GM20000 (cell line): ENCODE results near the gene AGPAT2.
"Not testable (repeated sequence)": the region's sequence is repeated elsewhere in the genome, so short reads cannot be mapped to it uniquely, and the experiment has no call there.

ENCODE experiments used
- DNase-seq: peaks from one replicate; pipeline ENCODE4 v3.0.0; 2012; ENCODE audit warnings: low spot score
- TF ChIP-seq, protein P1 (sequence below): IDR thresholded peaks from 2 replicates; pipeline ENCODE4 v1.5.1; 2012; ENCODE audit warnings: mild to moderate bottlenecking, control low read depth; ENCODE audit errors: extremely low read depth, missing control alignments

AGPAT2 gene

DNA sequence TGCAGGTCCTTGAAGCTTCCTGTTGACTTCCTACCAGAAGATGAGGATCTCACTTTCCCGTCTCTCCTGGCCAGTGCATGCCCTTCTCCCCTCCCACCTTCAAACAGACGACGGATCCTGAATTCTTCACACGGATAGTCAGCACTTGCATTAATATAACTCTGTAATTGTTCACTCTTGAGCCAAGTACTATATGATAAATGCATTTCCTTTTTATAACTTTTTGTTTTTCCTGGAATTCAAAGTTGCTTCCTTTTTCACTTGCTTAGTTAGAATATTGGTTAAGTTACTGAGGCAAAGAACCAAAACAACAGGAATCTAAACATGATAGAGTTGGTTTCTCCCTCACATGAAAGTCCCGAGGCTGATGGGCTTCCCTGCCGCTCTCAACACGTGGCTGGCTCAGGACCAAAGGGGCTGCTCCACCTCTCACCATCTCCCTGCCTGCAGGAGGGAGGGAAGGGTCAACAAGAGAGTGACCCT is 44.8 kb downstream of the AGPAT2 start:
- TF ChIP-seq, protein P1, sequence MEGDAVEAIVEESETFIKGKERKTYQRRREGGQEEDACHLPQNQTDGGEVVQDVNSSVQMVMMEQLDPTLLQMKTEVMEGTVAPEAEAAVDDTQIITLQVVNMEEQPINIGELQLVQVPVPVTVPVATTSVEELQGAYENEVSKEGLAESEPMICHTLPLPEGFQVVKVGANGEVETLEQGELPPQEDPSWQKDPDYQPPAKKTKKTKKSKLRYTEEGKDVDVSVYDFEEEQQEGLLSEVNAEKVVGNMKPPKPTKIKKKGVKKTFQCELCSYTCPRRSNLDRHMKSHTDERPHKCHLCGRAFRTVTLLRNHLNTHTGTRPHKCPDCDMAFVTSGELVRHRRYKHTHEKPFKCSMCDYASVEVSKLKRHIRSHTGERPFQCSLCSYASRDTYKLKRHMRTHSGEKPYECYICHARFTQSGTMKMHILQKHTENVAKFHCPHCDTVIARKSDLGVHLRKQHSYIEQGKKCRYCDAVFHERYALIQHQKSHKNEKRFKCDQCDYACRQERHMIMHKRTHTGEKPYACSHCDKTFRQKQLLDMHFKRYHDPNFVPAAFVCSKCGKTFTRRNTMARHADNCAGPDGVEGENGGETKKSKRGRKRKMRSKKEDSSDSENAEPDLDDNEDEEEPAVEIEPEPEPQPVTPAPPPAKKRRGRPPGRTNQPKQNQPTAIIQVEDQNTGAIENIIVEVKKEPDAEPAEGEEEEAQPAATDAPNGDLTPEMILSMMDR = no peak

DNA sequence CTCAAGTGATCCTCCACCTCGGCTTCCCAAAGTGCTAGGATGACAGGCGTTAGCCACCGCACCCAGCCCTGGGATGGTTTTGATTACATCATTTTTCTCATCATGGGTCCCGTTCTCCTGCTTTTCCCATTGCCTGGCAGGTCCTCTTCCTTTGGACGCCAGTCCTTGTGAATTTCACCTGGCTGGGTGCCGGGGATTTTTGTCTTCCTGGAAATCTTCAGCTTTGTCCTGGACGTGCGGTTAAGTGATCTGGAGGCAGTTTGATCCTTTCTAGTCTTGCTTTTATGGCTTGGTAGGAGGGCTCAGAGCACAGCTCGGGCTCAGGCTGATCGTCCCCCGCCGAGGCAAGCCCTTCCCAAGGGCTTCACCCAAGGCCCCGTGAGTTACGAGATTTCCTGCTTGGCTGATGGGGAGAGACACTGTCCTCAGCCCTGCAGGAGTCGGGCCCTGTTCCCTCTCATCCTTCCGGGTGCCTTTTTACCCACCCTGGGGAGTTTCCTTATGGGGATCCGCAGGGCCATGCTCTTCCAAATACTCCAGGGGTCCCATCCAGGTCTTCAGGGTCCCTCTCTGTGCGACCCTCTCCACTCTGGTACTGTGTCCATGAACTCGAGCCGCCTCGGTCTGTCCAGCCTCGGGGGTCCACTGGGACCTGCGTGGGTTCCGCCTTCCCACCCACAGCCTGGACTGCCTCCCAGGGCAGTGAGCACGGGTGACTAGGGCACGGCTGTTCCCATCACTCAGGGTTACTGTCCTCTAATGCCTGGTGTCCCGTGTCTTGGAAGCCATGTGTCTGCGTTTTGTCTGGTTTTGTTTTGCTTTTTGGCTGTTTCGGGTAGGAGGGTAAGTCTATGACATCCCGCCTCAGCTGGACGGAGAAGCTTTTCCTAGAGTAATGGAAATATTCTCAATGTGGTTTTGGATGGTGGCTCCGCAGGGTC is 46.8 kb downstream of the AGPAT2 start:
- TF ChIP-seq, protein P1 = no peak
- DNase-seq = no peak

More for the DNA sequence above, 44.8 kb downstream of the AGPAT2 start:
- DNase-seq = no peak

DNA sequence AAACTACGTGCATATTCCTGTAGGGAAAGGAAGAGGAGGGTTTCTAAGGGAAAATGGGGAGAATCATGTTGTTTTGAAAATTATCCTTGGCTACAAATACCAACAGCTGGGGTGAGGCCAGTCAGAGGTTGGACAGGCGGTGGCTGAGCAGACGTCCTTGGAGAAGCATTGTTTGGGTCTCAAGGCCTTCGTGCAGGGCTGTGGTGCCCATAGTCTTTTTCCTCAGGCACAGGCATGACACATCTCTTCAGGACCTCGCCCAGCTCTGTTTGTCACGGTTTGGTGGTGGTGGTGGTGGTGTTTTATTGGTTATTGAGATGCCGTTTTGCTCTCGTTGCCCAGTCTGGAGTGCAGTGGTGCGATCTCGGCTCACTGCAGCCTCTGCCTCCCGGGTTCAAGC is 52.4 kb downstream of the AGPAT2 start:
- no peak for DNase-seq

DNA sequence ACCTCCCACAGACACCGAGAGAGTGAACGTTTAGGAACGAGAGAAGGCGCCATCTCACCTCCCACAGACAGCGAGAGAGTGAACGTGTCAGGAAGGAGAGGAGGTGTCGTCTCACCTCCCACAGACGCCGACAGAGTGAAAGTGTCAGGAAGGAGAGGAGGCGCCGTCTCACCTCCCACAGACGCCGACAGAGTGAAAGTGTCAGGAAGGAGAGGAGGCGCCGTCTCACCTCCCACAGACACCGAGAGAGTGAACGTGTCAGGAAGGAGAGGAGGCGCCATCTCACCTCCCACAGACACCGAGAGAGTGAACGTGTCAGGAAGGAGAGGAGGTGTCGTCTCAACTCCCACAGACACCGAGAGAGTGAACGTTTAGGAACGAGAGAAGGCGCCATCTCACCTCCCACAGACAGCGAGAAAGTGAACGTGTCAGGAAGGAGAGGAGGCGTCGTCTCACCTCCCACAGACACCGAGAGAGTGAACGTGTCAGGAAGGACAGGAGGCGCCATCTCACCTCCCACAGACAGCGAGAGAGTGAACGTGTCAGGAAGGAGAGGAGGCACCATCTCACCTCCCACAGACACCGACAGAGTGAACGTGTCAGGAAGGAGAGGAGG is 54.7 kb downstream of the AGPAT2 start:
- not testable (repeated sequence) for DNase-seq

More for the DNA sequence above, 52.4 kb downstream of the AGPAT2 start:
- TF ChIP-seq, protein P1 = no peak

DNA sequence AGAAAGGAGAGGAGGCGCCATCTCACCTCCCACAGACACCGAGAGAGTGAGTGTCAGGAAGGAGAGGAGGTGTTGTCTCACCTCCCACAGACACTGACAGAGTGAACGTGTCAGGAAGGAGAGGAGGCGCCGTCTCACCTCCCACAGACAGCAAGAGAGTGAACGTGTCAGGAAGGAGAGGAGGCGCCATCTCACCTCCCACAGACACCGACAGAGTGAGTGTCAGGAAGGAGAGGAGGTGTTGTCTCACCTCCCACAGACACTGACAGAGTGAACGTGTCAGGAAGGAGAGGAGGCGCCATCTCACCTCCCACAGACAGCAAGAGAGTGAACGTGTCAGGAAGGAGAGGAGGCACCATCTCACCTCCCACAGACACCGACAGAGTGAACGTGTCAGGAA is 55.2 kb downstream of the AGPAT2 start:
- DNase-seq = not testable (repeated sequence)

DNA sequence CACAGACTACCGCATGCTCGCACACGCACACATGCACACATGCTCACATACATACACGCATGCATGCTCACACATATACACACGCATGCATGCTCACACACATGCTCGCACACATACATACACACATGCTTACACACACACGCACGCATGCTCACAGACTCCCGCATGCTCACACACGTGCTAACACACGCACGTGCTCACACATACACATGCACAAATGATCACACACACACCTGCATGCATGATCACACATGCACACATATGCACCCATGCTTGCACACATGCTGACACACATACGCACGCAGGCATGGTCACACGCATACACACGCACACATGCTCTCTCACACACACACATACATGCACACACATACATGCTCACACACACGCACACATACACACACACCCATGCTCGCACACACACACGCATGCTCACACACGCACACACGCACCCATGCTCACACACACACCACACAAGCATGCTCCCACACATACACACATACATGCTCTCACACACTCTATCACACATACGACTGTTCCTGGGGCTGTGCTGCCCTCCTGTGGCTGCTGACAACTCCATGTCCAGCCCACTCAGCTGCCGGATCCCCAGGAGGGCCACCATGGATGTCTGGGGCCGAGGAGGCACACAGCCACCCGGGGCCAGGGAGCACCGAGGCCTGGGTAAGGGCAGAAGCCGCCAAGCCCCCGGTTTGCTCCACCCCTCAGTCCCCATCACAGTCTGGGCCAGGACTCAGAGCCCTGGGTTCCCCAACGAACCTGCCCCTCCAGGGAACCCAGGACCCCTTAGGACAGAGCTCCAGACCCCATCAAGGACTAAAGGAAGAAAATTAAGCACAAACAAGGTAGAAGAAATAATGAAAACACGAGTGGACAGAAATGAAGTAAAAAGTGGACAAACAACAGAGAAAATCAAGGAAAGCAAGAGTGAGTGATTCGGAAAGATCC is 55.9 kb downstream of the AGPAT2 start:
- TF ChIP-seq, protein P1 = peak; percentile 78
- DNase-seq = peak; percentile 85

DNA sequence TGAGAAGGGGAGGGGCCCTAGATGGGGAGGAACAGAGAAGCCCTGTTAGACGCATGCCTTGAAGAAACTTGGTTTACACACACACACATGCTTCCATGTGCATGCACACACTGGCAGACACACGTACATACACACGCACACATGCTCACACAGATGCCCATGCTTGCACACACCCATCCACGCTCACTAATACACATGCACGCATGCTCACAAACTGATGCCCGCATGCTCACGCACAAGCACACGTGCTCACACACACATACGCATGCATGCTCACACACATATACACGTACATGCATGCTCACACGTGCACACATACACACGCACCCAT is 56.6 kb downstream of the AGPAT2 start:
- no peak for DNase-seq
- TF ChIP-seq, protein P1 = no peak
